H9 (cell line): ENCODE data around the gene C13orf46. TPM values are rescaled to one million over a fixed set of nuclear protein-coding genes. Genes with fewer than 3 reads are reported as not detected.

ENCODE experiments used
- DNase-seq: peaks from one replicate; pipeline ENCODE4 v3.0.0-alpha.2; 2017
- H2AFZ ChIP-seq: one replicate; pipeline ENCODE4 v1.6.1; 2013; ENCODE audit warnings: mild to moderate bottlenecking, low read length, control low read depth, moderate library complexity
- H2AK5ac ChIP-seq: 2 replicates; pipeline ENCODE4 v1.6.1; 2013; ENCODE audit warnings: low read length, control low read depth, mixed read lengths; ENCODE audit not compliant: insufficient read length
- H2BK120ac ChIP-seq: one replicate; pipeline ENCODE4 v1.6.1; 2013; ENCODE audit warnings: low read depth, mild to moderate bottlenecking, low read length, control low read depth, inconsistent platforms; ENCODE audit not compliant: poor library complexity, severe bottlenecking
- H2BK12ac ChIP-seq: 2 replicates; pipeline ENCODE4 v1.6.1; 2013; ENCODE audit warnings: low read length, control low read depth, mixed read lengths, low read depth; ENCODE audit not compliant: insufficient read length
- H2BK15ac ChIP-seq: 2 replicates; pipeline ENCODE4 v1.6.1; 2013; ENCODE audit warnings: low read depth, low read length, control low read depth
- H2BK20ac ChIP-seq: one replicate; pipeline ENCODE4 v1.6.1; 2013; ENCODE audit warnings: low read depth, mild to moderate bottlenecking, low read length, control low read depth, inconsistent platforms; ENCODE audit not compliant: poor library complexity, severe bottlenecking
- H2BK5ac ChIP-seq: 2 replicates; pipeline ENCODE4 v1.6.1; 2013; ENCODE audit warnings: low read length, control low read depth, mixed read lengths; ENCODE audit not compliant: insufficient read length
- H3K14ac ChIP-seq: 2 replicates; pipeline ENCODE4 v1.6.1; 2013; ENCODE audit warnings: low read length, control low read depth; ENCODE audit not compliant: insufficient read depth
- H3K18ac ChIP-seq: 2 replicates; pipeline ENCODE4 v1.6.1; 2013; ENCODE audit warnings: low read depth, mild to moderate bottlenecking, mixed read lengths, low read length, control low read depth; ENCODE audit not compliant: insufficient read length
- H3K23ac ChIP-seq: 2 replicates; pipeline ENCODE4 v1.6.1; 2013; ENCODE audit warnings: low read length, control low read depth, mixed read lengths, low read depth; ENCODE audit not compliant: insufficient read length
- H3K23me2 ChIP-seq: 2 replicates; pipeline ENCODE4 v1.6.1; 2013; ENCODE audit warnings: low read depth, mild to moderate bottlenecking, mixed read lengths, low read length, control low read depth; ENCODE audit not compliant: insufficient read length, poor library complexity, severe bottlenecking
- H3K27ac ChIP-seq: 2 replicates; pipeline ENCODE4 v1.5.1; 2013; ENCODE audit warnings: low read length, control low read depth, mixed read lengths, low read depth; ENCODE audit not compliant: insufficient read length
- H3K27me3 ChIP-seq: 2 replicates; pipeline ENCODE4 v1.6.1; 2013; ENCODE audit warnings: low read length, control low read depth, inconsistent platforms; ENCODE audit not compliant: insufficient read depth
- H3K4ac ChIP-seq: 2 replicates; pipeline ENCODE4 v1.6.1; 2013; ENCODE audit warnings: low read depth, mild to moderate bottlenecking, control low read depth, inconsistent platforms, low read length, moderate library complexity
- H3K4me1 ChIP-seq: 2 replicates; pipeline ENCODE4 v1.6.1; 2013; ENCODE audit warnings: low read length, control low read depth, inconsistent platforms; ENCODE audit not compliant: insufficient read depth
- H3K4me2 ChIP-seq: 2 replicates; pipeline ENCODE4 v1.6.1; 2013; ENCODE audit warnings: low read length, control low read depth, mixed read lengths; ENCODE audit not compliant: insufficient read length, insufficient read depth
- H3K56ac ChIP-seq: 2 replicates; pipeline ENCODE4 v1.6.1; 2013; ENCODE audit warnings: low read depth, mild to moderate bottlenecking, mixed read lengths, low read length, control low read depth; ENCODE audit not compliant: insufficient read length
- H3K79me1 ChIP-seq: 2 replicates; pipeline ENCODE4 v1.6.1; 2013; ENCODE audit warnings: low read depth, mild to moderate bottlenecking, moderate library complexity, low read length, control low read depth, inconsistent platforms; ENCODE audit not compliant: insufficient read depth, poor library complexity, severe bottlenecking
- H3K79me2 ChIP-seq: 2 replicates; pipeline ENCODE4 v1.6.1; 2013; ENCODE audit warnings: low read length, control low read depth, inconsistent platforms; ENCODE audit not compliant: insufficient read depth
- H3K9ac ChIP-seq: 2 replicates; pipeline ENCODE4 v1.6.1; 2013; ENCODE audit warnings: low read length, control low read depth, mixed read lengths; ENCODE audit not compliant: insufficient read length; ENCODE audit errors: extremely low read depth
- H3K9me3 ChIP-seq: one replicate; pipeline ENCODE4 v1.6.1; 2013; ENCODE audit warnings: low read depth, low read length, inconsistent platforms; ENCODE audit not compliant: control insufficient read depth
- H3T11ph ChIP-seq: one replicate; pipeline ENCODE4 v1.6.1; 2013; ENCODE audit warnings: mild to moderate bottlenecking, low read length, control low read depth, inconsistent platforms
- H4K20me1 ChIP-seq: one replicate; pipeline ENCODE4 v1.6.1; 2013; ENCODE audit not compliant: control insufficient read depth, insufficient read length, insufficient read depth
- H4K5ac ChIP-seq: 2 replicates; pipeline ENCODE4 v1.6.1; 2013; ENCODE audit warnings: low read depth, mild to moderate bottlenecking, mixed read lengths, low read length, control low read depth; ENCODE audit not compliant: insufficient read length
- H4K8ac ChIP-seq: replicated peaks from 2 replicates; pipeline ENCODE4 v1.6.1; 2013; ENCODE audit warnings: low read length, control low read depth, mixed read lengths, low read depth; ENCODE audit not compliant: insufficient read length
- H4K91ac ChIP-seq: 2 replicates; pipeline ENCODE4 v1.6.1; 2013; ENCODE audit warnings: low read depth, mild to moderate bottlenecking, moderate library complexity, mixed read lengths, low read length, control low read depth; ENCODE audit not compliant: insufficient read length
- H3K27ac Mint-ChIP-seq, 3 experiments: 2 replicates in 2 of 3; 3 replicates in 1 of 3; pipeline ENCODE4 v1.8.0; 2020 to 2021; ENCODE audit warnings: mixed read lengths in 3 of 3, mild to moderate bottlenecking in 1 of 3, moderate library complexity in 1 of 3
- H3K27me3 Mint-ChIP-seq: 2 replicates; pipeline ENCODE4 v1.8.0; 2021; ENCODE audit warnings: low read depth, mild to moderate bottlenecking, moderate library complexity, mixed read lengths
- H3K36me3 Mint-ChIP-seq, 3 experiments: 2 replicates in 2 of 3; 3 replicates in 1 of 3; pipeline ENCODE4 v1.8.0; 2020 to 2021; ENCODE audit warnings: low read depth in 3 of 3, mixed read lengths in 3 of 3; ENCODE audit not compliant: insufficient read depth in 1 of 3
- H3K4me1 Mint-ChIP-seq, 2 experiments: 2 replicates each; pipeline ENCODE4 v1.8.0; 2020; ENCODE audit warnings: mixed read lengths in 2 of 2
- H3K4me3 Mint-ChIP-seq, 2 experiments: 2 replicates in 1 of 2; 3 replicates in 1 of 2; pipeline ENCODE4 v1.8.0; 2020 to 2021; ENCODE audit warnings: mild to moderate bottlenecking in 2 of 2, mixed read lengths in 2 of 2, moderate library complexity in 1 of 2
- H3K9me3 Mint-ChIP-seq, 2 experiments: 2 replicates in 1 of 2; 3 replicates in 1 of 2; pipeline ENCODE4 v1.8.0; 2020; ENCODE audit warnings: mild to moderate bottlenecking in 2 of 2, mixed read lengths in 2 of 2, moderate library complexity in 1 of 2
- WGBS: extraction: QIAGEN DNeasy Blood & Tissue Kit; methylation state at CpG from one replicate; pipeline ENCODE4 v1.1.7; 2013; ENCODE audit warnings: missing lambda C conversion rate, low lambda C conversion rate, mixed read lengths; ENCODE audit not compliant: insufficient read length; ENCODE audit errors: extremely low coverage; 5-methylcytosine and 5-hydroxymethylcytosine counted together
- total RNA-seq: library from RNA; stranded (reverse); gene quantifications from 2 replicates; pipeline ENCODE4 v1.2.1, GENCODE V29; 2021
- TF ChIP-seq, protein P1 (sequence below): fragments of 200-600 bp; sonication (generic); conservative IDR thresholded peaks from 3 replicates; pipeline ENCODE4 v1.8.0; 2021; ENCODE audit warnings: antibody characterized with exemption, mild to moderate bottlenecking

Gene C13orf46
- total RNA-seq, 1 experiment from 2014 or later, result 0.55 TPM

DNA sequence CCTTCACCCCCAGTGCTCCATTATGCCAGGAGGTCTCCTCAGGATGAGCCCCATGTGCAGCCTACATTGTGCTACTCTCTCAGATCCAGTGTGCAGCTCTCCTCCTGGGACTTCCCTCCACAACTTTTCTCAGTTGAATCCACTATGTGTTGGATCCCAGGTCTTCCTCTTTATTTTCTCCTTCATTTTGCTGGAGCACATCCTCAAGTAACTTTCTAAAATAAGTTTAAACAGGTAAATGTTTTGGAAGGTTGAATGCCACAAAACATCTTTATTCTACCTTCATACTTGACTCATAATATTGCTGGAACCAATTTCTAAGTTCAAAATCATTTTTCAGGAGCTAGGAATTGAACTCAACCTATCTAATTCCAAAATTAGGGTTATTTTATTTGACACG is 52.1 kb downstream of the C13orf46 start:
- Histone ChIP-seq H3K79me2 (no peaks in the 10 kb centered on the region), H3K18ac (no peak overlapping the region), H3K23me2 (no peaks in the 10 kb centered on the region), H3K4me1 (no peaks in the 10 kb centered on the region), H2BK5ac (no peak overlapping the region), H3K9me3 (no peaks in the 10 kb centered on the region), H3K23ac (no peak overlapping the region), H3K79me1 (no peaks in the 10 kb centered on the region), H3T11ph (no peak overlapping the region), H2BK12ac (no peak overlapping the region), H2BK120ac (no peak overlapping the region), H2AFZ (no peak overlapping the region), H2AK5ac (no peak overlapping the region), H4K5ac (no peak overlapping the region), H3K14ac (no peak overlapping the region), H3K56ac (no peak overlapping the region), H3K4me2 (no peak overlapping the region), H3K27ac (no peak overlapping the region), H2BK20ac (no peak overlapping the region), H4K8ac (no peak overlapping the region), H2BK15ac (no peak overlapping the region), H4K20me1 (no peaks in the 10 kb centered on the region), H3K4ac (no peak overlapping the region), H4K91ac (no peak overlapping the region), H3K27me3 (no peaks in the 10 kb centered on the region), H3K9ac (no peak overlapping the region)
- TF ChIP-seq, protein P1, sequence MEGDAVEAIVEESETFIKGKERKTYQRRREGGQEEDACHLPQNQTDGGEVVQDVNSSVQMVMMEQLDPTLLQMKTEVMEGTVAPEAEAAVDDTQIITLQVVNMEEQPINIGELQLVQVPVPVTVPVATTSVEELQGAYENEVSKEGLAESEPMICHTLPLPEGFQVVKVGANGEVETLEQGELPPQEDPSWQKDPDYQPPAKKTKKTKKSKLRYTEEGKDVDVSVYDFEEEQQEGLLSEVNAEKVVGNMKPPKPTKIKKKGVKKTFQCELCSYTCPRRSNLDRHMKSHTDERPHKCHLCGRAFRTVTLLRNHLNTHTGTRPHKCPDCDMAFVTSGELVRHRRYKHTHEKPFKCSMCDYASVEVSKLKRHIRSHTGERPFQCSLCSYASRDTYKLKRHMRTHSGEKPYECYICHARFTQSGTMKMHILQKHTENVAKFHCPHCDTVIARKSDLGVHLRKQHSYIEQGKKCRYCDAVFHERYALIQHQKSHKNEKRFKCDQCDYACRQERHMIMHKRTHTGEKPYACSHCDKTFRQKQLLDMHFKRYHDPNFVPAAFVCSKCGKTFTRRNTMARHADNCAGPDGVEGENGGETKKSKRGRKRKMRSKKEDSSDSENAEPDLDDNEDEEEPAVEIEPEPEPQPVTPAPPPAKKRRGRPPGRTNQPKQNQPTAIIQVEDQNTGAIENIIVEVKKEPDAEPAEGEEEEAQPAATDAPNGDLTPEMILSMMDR, result no peak
- H3K27me3 Mint-ChIP-seq, result peaks cover 16% of the 10 kb centered on the region
- H3K36me3 Mint-ChIP-seq, result peaks cover 3 to 20% (median 4%) of the 10 kb centered on the region in 3 experiments; a peak in 5 of 7 replicates
- no CpG with 5 or more reads among the region's 1 CpG for WGBS
- H3K4me3 Mint-ChIP-seq, result no peak overlapping the region
- peaks cover 20 to 22% of the 10 kb centered on the region in 2 experiments for H3K9me3 Mint-ChIP-seq
- H3K4me1 Mint-ChIP-seq, result peaks cover 11 to 13% of the 10 kb centered on the region in 2 experiments
- DNase-seq, result no peak
- no peak overlapping the region for H3K27ac Mint-ChIP-seq
